AG04449 (cell line): ENCODE data around the gene BRF1.
A peak's percentile ranks its signal among the peaks of the same experiment; 100 is the strongest.

Experiments used
- CTCF ChIA-PET: fragments of 350-600 bp; formaldehyde crosslinking; extraction: SDS; loops from one replicate; lab custom pipeline; 2021; ENCODE audit warnings: antibody characterized with exemption; lab: Yijun Ruan, JAX
- POLR2A ChIA-PET: fragments of 400-600, 350-600 bp; formaldehyde crosslinking; extraction: SDS; loops from one replicate; lab custom pipeline; 2020; ENCODE audit warnings: antibody characterized with exemption, inconsistent platforms; lab: Yijun Ruan, JAX
- DNase-seq: peaks from one replicate; pipeline ENCODE4 v3.0.0-alpha.2; 2010; ENCODE audit warnings: low read depth, low spot score
- H3K4me3 ChIP-seq: 2 replicates; pipeline ENCODE4 v1.5.1; 2011; ENCODE audit warnings: low read depth, mild to moderate bottlenecking, control low read depth, low read length
- TF ChIP-seq, protein P1 (sequence below): IDR thresholded peaks from one replicate; pipeline ENCODE4 v1.5.1; 2011; ENCODE audit warnings: mild to moderate bottlenecking, moderate library complexity, low read length, control low read depth, inconsistent platforms; ENCODE audit not compliant: insufficient read depth; ENCODE audit errors: missing control alignments

BRF1 gene

DNA sequence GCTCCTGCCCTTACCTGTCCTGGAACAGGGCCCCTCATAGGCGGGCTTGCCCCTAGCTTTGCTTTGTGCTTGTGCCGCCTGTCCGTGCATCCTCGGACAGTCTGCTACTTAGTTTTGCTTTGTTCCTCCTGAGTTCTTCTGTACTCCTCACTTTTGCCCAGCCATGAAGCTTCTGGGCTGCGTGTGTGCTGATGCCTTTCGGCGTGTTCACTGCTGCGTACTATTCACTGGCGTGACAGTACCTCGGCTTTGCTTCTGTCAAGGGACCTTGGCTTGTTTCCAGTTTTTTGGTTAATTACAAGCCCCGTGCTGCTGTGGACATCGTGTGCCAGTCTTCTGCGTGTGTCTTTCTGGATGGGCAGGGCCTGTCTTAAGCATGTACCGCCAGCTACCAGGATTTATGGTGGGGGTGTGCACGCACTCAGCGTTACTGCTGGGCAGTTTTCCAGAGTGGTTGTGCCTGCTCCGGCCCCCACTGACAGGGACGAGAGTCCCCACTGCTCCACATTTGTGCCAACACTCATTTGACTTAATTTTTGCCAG is 16.2 kb upstream of the BRF1 start:
- POLR2A ChIA-PET = no interaction called here
- no peak for DNase-seq
- TF ChIP-seq, protein P1, sequence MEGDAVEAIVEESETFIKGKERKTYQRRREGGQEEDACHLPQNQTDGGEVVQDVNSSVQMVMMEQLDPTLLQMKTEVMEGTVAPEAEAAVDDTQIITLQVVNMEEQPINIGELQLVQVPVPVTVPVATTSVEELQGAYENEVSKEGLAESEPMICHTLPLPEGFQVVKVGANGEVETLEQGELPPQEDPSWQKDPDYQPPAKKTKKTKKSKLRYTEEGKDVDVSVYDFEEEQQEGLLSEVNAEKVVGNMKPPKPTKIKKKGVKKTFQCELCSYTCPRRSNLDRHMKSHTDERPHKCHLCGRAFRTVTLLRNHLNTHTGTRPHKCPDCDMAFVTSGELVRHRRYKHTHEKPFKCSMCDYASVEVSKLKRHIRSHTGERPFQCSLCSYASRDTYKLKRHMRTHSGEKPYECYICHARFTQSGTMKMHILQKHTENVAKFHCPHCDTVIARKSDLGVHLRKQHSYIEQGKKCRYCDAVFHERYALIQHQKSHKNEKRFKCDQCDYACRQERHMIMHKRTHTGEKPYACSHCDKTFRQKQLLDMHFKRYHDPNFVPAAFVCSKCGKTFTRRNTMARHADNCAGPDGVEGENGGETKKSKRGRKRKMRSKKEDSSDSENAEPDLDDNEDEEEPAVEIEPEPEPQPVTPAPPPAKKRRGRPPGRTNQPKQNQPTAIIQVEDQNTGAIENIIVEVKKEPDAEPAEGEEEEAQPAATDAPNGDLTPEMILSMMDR = no peak
- no peak overlapping the region; the same call in 1 of the 2 replicates for H3K4me3 ChIP-seq
- CTCF ChIA-PET = interaction anchor here (0.8 to 1.7 kb wide), 2 partner anchors 34 to 173 kb away, joined by 3 to 9 read pairs; no protein-coding TSS in a partner anchor

DNA sequence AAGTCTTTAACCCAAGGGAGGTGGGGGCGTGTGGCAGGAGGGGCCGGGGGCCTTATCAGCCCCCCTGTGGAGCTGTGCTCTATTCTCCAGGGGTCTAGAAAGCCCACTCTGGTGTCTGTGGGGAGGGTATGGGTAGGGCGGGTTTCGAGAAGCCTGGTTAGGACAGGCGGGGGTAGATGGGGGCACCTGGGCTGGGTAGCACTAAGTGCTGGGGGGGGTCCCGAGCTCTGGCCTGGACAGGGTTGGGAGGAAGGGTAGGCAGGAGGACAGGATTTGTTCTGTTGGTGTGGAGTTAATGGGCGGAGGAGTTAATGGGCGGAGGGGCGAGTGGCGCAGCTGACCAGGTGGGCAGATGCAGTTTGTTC is 15.8 kb upstream of the BRF1 start:
- H3K4me3 ChIP-seq = peak overlapping the region; percentile 73
- TF ChIP-seq, protein P1 = no peak
- POLR2A ChIA-PET = no interaction called here
- DNase-seq = no peak
- CTCF ChIA-PET = interaction anchor here (0.8 to 1.7 kb wide), 2 partner anchors 35 to 174 kb away, joined by 3 to 9 read pairs; no protein-coding TSS in a partner anchor

DNA sequence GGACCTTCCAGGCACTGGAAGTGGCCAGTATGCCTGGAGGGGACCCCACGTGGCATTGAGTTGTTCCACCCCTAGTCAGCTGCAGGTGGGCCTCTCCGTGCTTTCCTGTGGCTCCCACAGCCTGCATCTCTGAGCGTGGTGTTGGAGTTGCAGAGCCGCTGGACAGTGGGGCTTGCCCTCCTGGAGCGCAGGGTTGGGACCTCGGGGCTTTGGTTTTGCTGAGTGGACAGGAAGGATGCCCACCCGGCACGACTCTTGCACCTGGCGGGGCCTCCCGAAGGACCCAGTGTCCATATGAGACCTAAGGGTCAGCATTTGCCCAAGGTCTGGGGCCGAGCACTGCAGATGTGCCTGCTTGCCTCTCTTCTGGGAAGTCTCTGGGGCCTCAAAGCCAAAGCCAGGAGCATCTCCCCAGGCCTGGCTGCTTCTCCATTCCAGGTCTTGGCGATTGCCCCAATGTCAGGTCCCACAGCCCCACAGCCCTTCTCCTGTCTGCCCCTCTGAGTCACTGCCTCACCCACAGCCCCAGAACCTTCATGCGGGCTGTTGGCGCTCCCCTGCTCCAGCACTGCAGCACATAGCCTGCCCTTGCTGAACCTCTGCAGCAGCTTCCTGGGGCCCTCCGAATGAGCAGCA is 15.3 kb upstream of the BRF1 start:
- CTCF ChIA-PET = interaction anchor here (1.7 kb wide), 1 partner anchor 35 kb away, joined by 9 read pairs; no protein-coding TSS in a partner anchor
- no peak for DNase-seq
- TF ChIP-seq, protein P1 = no peak

DNA sequence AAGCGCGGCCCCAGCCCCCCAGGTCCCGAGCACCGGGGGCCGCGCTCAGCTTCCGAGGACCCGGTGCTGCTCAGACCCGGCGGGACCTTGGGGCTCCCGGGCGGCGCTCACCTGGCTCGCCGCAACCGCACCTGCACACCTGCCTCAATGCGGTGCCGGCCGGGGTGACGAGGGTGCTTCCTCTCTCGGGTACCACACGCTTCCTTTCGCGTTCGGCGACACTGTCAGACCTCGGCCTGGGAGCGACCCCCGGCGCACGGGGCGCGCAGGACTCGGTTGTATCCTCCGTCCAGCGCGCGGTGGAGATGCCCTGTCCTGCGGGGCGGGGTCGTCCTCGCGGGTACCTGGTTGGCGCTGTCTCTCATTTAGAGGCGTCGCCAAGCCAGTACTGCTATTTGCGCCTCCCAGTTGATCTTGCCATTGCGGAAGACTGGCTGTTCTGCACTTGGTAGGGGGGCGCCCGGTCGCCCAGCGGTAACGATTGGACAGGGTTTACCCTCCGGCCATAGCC is 14.5 kb upstream of the BRF1 start:
- CTCF ChIA-PET = no interaction called here

More for the DNA sequence above, 15.3 kb upstream of the BRF1 start:
- POLR2A ChIA-PET = no interaction called here
- H3K4me3 ChIP-seq = peak overlapping the region; percentile 73

DNA sequence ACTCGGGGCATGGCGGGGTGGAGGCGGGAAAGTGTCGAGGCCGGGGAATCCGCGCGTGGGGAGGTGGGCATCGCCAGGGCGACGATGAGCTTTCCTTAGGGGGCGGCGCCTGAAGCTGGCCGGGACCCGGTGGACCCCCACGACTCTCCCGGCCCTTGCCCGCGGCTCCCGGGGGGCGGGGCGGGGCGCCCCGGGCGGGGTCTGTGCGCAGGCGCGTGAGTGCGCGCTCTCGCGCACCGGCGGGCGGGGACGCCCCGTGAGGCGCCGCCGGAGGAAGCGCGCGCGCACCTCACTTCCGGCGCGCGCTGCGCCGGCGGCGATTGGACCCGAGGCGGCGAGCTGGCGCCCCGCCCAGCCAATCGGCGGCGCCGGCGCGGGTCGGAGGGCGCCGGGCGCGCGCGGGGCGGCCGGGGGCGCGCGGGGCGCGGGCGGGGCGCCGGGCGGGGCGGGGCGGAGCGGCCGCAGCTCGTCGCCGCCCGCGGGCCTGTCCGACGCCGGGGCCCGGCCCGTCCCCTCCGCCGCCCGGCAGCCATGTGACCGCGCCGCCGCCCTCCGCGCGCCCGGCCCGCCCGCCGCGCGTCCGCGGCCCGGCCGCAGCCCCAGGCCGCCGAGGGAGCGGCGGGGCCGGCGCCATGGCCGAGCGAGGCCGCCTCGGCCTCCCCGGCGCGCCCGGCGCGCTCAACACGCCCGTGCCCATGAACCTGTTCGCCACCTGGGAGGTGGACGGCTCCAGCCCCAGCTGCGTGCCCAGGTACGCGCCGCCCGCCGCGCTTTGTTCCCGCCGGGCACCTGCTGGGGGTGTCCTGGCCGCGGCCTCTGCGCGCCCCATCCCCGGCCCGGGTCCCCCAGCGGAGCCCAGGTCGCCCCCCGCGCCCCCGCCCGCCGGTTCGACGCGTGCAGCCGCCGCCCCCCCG is 13.7 kb upstream of the BRF1 start, which contains the start of gene PACS2:
Gene PACS2, plus strand, starts transcription at position 462 of the 914 bp plus-strand sequence. Its CDS starts 171 bp downstream, at position 633.
- TF ChIP-seq, protein P1 = no peak
- no peak for DNase-seq
- CTCF ChIA-PET = interaction anchor here (1.0 to 1.2 kb wide), 2 partner anchors 14 to 112 kb away, joined by 3 to 4 read pairs; partner anchors contain the start of gene BRF1
- POLR2A ChIA-PET = interaction anchor here (0.6 to 1.9 kb wide), 4 partner anchors 10 to 65 kb away, joined by 3 to 19 read pairs (median 5); partner anchors contain the start of gene BRF1
- peak within 1 kb of the TSS; percentile 73 for H3K4me3 ChIP-seq

More for the DNA sequence above, 14.5 kb upstream of the BRF1 start:
- TF ChIP-seq, protein P1 = no peak
- POLR2A ChIA-PET = no interaction called here
- peak overlapping the region; percentile 73 for H3K4me3 ChIP-seq
- no peak for DNase-seq
